C4-2B (cell line): Measurements from ENCODE around the gene METTL23.

Experiments used
- CTCF ChIP-seq: fragments of 450-650 bp; conservative IDR thresholded peaks from 2 replicates; pipeline ENCODE4 v1.5.1; 2017; ENCODE audit warnings: mild to moderate bottlenecking
- ZFX ChIP-seq: fragments of 450-650 bp; IDR thresholded peaks from 2 replicates; pipeline ENCODE4 v1.6.1; 2017

GRCh38 chr17:76709077-76709950, 17.3 kb upstream of the METTL23 start:
- TF ChIP-seq CTCF, result no peak
- no peak for TF ChIP-seq ZFX
